ENCODE results near the gene ZCCHC2.

Gene ZCCHC2

GRCh38 chr18:62531078-62531477 is 8.3 kb downstream of the ZCCHC2 start:
- no peak for DNase-seq (ENCODE audit: low read depth, low spot score)
- CTCF ChIA-PET, result no interaction called here
- TF ChIP-seq CTCF (IDR thresholded peaks at IDR 0.05; ENCODE audit: insufficient read depth, low read length, missing control alignments), result no peak
- no peak overlapping the region for H3K4me3 ChIP-seq (ENCODE audit: low read depth, low read length)
- POLR2A ChIA-PET, result no interaction called here

GRCh38 chr18:62531931-62532330 is 9.1 kb downstream of the ZCCHC2 start:
- POLR2A ChIA-PET, result no interaction called here

GRCh38 chr18:62536005-62536404 is 13.2 kb downstream of the ZCCHC2 start:
- ChIA-PET CTCF (interaction anchor here (0.6 to 1.5 kb wide), 2 partner anchors 9 to 110 kb away, joined by 3 to 6 read pairs; no protein-coding TSS in a partner anchor), POLR2A (no interaction called here)
- DNase-seq (ENCODE audit: low read depth, low spot score), result no peak
- no peak overlapping the region for H3K4me3 ChIP-seq (ENCODE audit: low read depth, low read length)
- TF ChIP-seq CTCF (IDR thresholded peaks at IDR 0.05; ENCODE audit: insufficient read depth, low read length, missing control alignments), result no peak

More at GRCh38 chr18:62531931-62532330, 9.1 kb downstream of the ZCCHC2 start:
- no peak for DNase-seq (ENCODE audit: low read depth, low spot score)
- CTCF ChIA-PET, result no interaction called here
- H3K4me3 ChIP-seq (ENCODE audit: low read depth, low read length), result no peak overlapping the region
- no peak for TF ChIP-seq CTCF (IDR thresholded peaks at IDR 0.05; ENCODE audit: insufficient read depth, low read length, missing control alignments)

- no peak overlapping the region for H3K4me3 ChIP-seq (ENCODE audit: low read depth, low read length)
- CTCF ChIA-PET, result interaction anchor here (1.4 to 2.0 kb wide), 3 partner anchors 9 to 111 kb away, joined by 3 to 6 read pairs (median 5); no protein-coding TSS in a partner anchor
- TF ChIP-seq CTCF (IDR thresholded peaks at IDR 0.05; ENCODE audit: insufficient read depth, low read length, missing control alignments), result no peak
- no peak for DNase-seq (ENCODE audit: low read depth, low spot score)
- POLR2A ChIA-PET, result no interaction called here
Measured at GRCh38 chr18:62537042-62537894, 14.4 kb downstream of the ZCCHC2 start.

- DNase-seq (ENCODE audit: low read depth, low spot score), result no peak
- ChIA-PET CTCF (interaction anchor here (1.1 to 2.0 kb wide), 4 partner anchors 9 to 49 kb away, joined by 3 to 8 read pairs (median 4); no protein-coding TSS in a partner anchor), POLR2A (no interaction called here)
- no peak overlapping the region for H3K4me3 ChIP-seq (ENCODE audit: low read depth, low read length)
- TF ChIP-seq CTCF (IDR thresholded peaks at IDR 0.05; ENCODE audit: insufficient read depth, low read length, missing control alignments), result no peak
Measured at GRCh38 chr18:62537946-62538345, 15.1 kb downstream of the ZCCHC2 start.

GRCh38 chr18:62538881-62539280 is 16.1 kb downstream of the ZCCHC2 start:
- ChIA-PET CTCF (interaction anchor here (1.1 to 2.0 kb wide), 3 partner anchors 10 to 48 kb away, joined by 3 to 8 read pairs (median 5); no protein-coding TSS in a partner anchor), POLR2A (no interaction called here)
- TF ChIP-seq CTCF (IDR thresholded peaks at IDR 0.05; ENCODE audit: insufficient read depth, low read length, missing control alignments), result no peak
- no peak for DNase-seq (ENCODE audit: low read depth, low spot score)
- H3K4me3 ChIP-seq (ENCODE audit: low read depth, low read length), result no peak overlapping the region
